ENCODE results near the gene COL7A1. TPM values are rescaled to one million over a fixed set of nuclear protein-coding genes. Genes with fewer than 3 reads are reported as not detected.

Gene COL7A1
- total and polyA plus RNA-seq, 2 of the 8 experiments (the other 6 are each of a cell fraction or from before 2014, with no cell fraction given) = 10.7 to 13.9 TPM

GRCh38 chr3:48562367-48563095 lies 32.6 kb downstream of the COL7A1 start (continued):
- TF ChIP-seq RAD21 (IDR thresholded peaks at IDR 0.05 in 1 of 2, conservative IDR thresholded peaks at IDR 0.05 in 1 of 2; ENCODE audit: low read depth in 2 of 2, low read length in 2 of 2) = no peak
- TF ChIP-seq, protein P1, sequence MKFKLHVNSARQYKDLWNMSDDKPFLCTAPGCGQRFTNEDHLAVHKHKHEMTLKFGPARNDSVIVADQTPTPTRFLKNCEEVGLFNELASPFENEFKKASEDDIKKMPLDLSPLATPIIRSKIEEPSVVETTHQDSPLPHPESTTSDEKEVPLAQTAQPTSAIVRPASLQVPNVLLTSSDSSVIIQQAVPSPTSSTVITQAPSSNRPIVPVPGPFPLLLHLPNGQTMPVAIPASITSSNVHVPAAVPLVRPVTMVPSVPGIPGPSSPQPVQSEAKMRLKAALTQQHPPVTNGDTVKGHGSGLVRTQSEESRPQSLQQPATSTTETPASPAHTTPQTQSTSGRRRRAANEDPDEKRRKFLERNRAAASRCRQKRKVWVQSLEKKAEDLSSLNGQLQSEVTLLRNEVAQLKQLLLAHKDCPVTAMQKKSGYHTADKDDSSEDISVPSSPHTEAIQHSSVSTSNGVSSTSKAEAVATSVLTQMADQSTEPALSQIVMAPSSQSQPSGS (IDR thresholded peaks at IDR 0.05; ENCODE audit: low read length) = no peak
- no peak for TF ChIP-seq SP2 (IDR thresholded peaks at IDR 0.05; ENCODE audit: low read length)
- TF ChIP-seq SRF (IDR thresholded peaks at IDR 0.05; ENCODE audit: low read depth, low read length) = no peak

Data from H1 (cell line).